Parathyroid adenoma (tissue), 2 donors: ENCODE data around the gene JKAMP.

ENCODE experiments used
- H2AFZ ChIP-seq: fragments of 300-600 bp; sonication (generic); one replicate; pipeline ENCODE4 v1.7.0; 2017; ENCODE audit warnings: antibody characterized with exemption, mild to moderate bottlenecking
- H3K27ac ChIP-seq: fragments of 300-600 bp; sonication (generic); one replicate; pipeline ENCODE4 v1.7.0; 2017
- H3K27me3 ChIP-seq: fragments of 300-600 bp; sonication (generic); one replicate; pipeline ENCODE4 v1.7.0; 2017; ENCODE audit warnings: low read length; ENCODE audit not compliant: control insufficient read depth, insufficient read depth
- H3K36me3 ChIP-seq: fragments of 300-600 bp; sonication (generic); one replicate; pipeline ENCODE4 v1.7.0; 2017; ENCODE audit warnings: low read length; ENCODE audit not compliant: control insufficient read depth, insufficient read depth
- H3K4me1 ChIP-seq: fragments of 300-600 bp; sonication (generic); one replicate; pipeline ENCODE4 v1.7.0; 2017; ENCODE audit warnings: control low read depth
- H3K4me2 ChIP-seq: fragments of 300-600 bp; sonication (generic); one replicate; pipeline ENCODE4 v1.7.0; 2017; ENCODE audit warnings: low read length
- H3K4me3 ChIP-seq: fragments of 300-600 bp; sonication (generic); one replicate; pipeline ENCODE4 v1.7.0; 2017; ENCODE audit warnings: low read depth, low read length
- H3K79me2 ChIP-seq: fragments of 300-600 bp; sonication (generic); one replicate; pipeline ENCODE4 v1.7.0; 2017; ENCODE audit warnings: control low read depth
- H3K9ac ChIP-seq: fragments of 300-600 bp; sonication (generic); one replicate; pipeline ENCODE4 v1.7.0; 2017; ENCODE audit warnings: mild to moderate bottlenecking
- H3K9me3 ChIP-seq: fragments of 300-600 bp; sonication (generic); one replicate; pipeline ENCODE4 v1.7.0; 2017; ENCODE audit warnings: low read length; ENCODE audit not compliant: control insufficient read depth
- CTCF ChIP-seq: fragments of 300-600 bp; sonication (generic); IDR thresholded peaks from one replicate; pipeline ENCODE4 v1.7.0; 2017; ENCODE audit warnings: antibody characterized with exemption, mild to moderate bottlenecking
- donor health status: primary hyperparathyroidism.

JKAMP gene

GRCh38 chr14:59483819-59484638, at the start of gene JKAMP, which contains the start of gene L3HYPDH:
Gene JKAMP (plus strand): TSS chr14:59484517. CDS start chr14:59484590, 73 bp downstream.
Gene L3HYPDH (minus strand): TSS chr14:59484408. CDS start chr14:59484316, 92 bp downstream.
- Histone ChIP-seq H3K27ac (peak within 1 kb of the TSS; percentile 90), H2AFZ (peak within 1 kb of the TSS; percentile 97), H3K36me3 (no peaks in the 10 kb centered on the region), H3K4me3 (peak within 1 kb of the TSS; percentile 97), H3K9me3 (no peaks in the 10 kb centered on the region), H3K9ac (peak within 1 kb of the TSS; percentile 59), H3K4me2 (peak within 1 kb of the TSS; percentile 91), H3K4me1 (peaks cover 13% of the 10 kb centered on the region), H3K27me3 (no peaks in the 10 kb centered on the region), H3K79me2 (peaks cover 15% of the 10 kb centered on the region)
- peak; percentile 64 for TF ChIP-seq CTCF

GRCh38 chr14:59435101-59435500, 49.2 kb upstream of the JKAMP start:
- Histone ChIP-seq H3K27ac (no peak overlapping the region), H3K4me3 (no peak overlapping the region), H3K79me2 (no peaks in the 10 kb centered on the region), H3K36me3 (no peaks in the 10 kb centered on the region), H3K9me3 (no peaks in the 10 kb centered on the region), H3K27me3 (no peaks in the 10 kb centered on the region), H3K9ac (no peak overlapping the region), H3K4me2 (no peak overlapping the region), H3K4me1 (peaks cover 14% of the 10 kb centered on the region), H2AFZ (no peak overlapping the region)
- TF ChIP-seq CTCF, result no peak

GRCh38 chr14:59435987-59436386, 48.3 kb upstream of the JKAMP start:
- no peak overlapping the region for H3K4me2 ChIP-seq
- H3K4me1 ChIP-seq, result peaks cover 12% of the 10 kb centered on the region
- H3K27me3 ChIP-seq, result no peaks in the 10 kb centered on the region
- H3K79me2 ChIP-seq, result no peaks in the 10 kb centered on the region
- H2AFZ ChIP-seq, result no peak overlapping the region
- H3K36me3 ChIP-seq, result no peaks in the 10 kb centered on the region
- no peaks in the 10 kb centered on the region for H3K9me3 ChIP-seq
- H3K4me3 ChIP-seq, result no peak overlapping the region
- no peak for TF ChIP-seq CTCF
- H3K27ac ChIP-seq, result no peak overlapping the region
- no peak overlapping the region for H3K9ac ChIP-seq

- Histone ChIP-seq H2AFZ (no peak overlapping the region), H3K79me2 (no peaks in the 10 kb centered on the region), H3K4me3 (no peak overlapping the region), H3K9ac (no peak overlapping the region), H3K4me2 (no peak overlapping the region), H3K4me1 (no peaks in the 10 kb centered on the region), H3K9me3 (no peaks in the 10 kb centered on the region), H3K27ac (no peak overlapping the region), H3K27me3 (no peaks in the 10 kb centered on the region), H3K36me3 (no peaks in the 10 kb centered on the region)
- no peak for TF ChIP-seq CTCF
These were observed 46.1 kb upstream of the JKAMP start for GRCh38 chr14:59438195-59438647.
